Measurements from ENCODE around the gene DNAJC5. TPM values are rescaled to one million over a fixed set of nuclear protein-coding genes. Genes with fewer than 3 reads are reported as not detected.

Gene DNAJC5
- polyA plus RNA-seq, 1 donor = 26.4 TPM

GRCh38 chr20:63979557-63980316 lies 84.8 kb downstream of the DNAJC5 start, which contains the start of gene SAMD10:
SAMD10 (minus strand) TSS chr20:63979642; CDS start chr20:63979467, 175 bp downstream.
- no peak for DNase-seq

GRCh38 chr20:63980317-63980805 lies 85.4 kb downstream of the DNAJC5 start:
- no peak for DNase-seq

GRCh38 chr20:63980806-63981728 lies 86.1 kb downstream of the DNAJC5 start, which contains the start of gene PRPF6:
PRPF6 (plus strand) TSS chr20:63981132; CDS start chr20:63981246, 114 bp downstream.
- peak; percentile 94 for DNase-seq

GRCh38 chr20:63982937-63983336 lies 88.0 kb downstream of the DNAJC5 start:
- DNase-seq = no peak

Other genes with a start within 250 kb of the DNAJC5 start
- gene STMN3, start 241.7 kb upstream of the DNAJC5 start, polyA plus RNA-seq (ENCODE audit: insufficient read length) = 22.7 TPM
- gene RTEL1, start 236.8 kb upstream of the DNAJC5 start, polyA plus RNA-seq (ENCODE audit: insufficient read length) = 19.8 TPM
- 2.1 TPM for gene TNFRSF6B, start 198.5 kb upstream of the DNAJC5 start, polyA plus RNA-seq (ENCODE audit: insufficient read length)
- gene ARFRP1, start 187.2 kb upstream of the DNAJC5 start, polyA plus RNA-seq (ENCODE audit: insufficient read length) = 27.0 TPM
- 17.8 TPM for gene ZGPAT, start 187.1 kb upstream of the DNAJC5 start, polyA plus RNA-seq (ENCODE audit: insufficient read length)
- gene LIME1, start 158.5 kb upstream of the DNAJC5 start, polyA plus RNA-seq (ENCODE audit: insufficient read length) = 4.3 TPM
- 73.0 TPM for gene SLC2A4RG, start 155.3 kb upstream of the DNAJC5 start, polyA plus RNA-seq (ENCODE audit: insufficient read length)
- 16.7 TPM for gene ZBTB46, start 63.9 kb upstream of the DNAJC5 start, polyA plus RNA-seq (ENCODE audit: insufficient read length)
- not detected for gene ABHD16B, start 33.6 kb upstream of the DNAJC5 start, polyA plus RNA-seq (ENCODE audit: insufficient read length)
- gene TPD52L2, start 29.9 kb upstream of the DNAJC5 start, polyA plus RNA-seq (ENCODE audit: insufficient read length) = 84.6 TPM
- gene UCKL1, start 61.3 kb downstream of the DNAJC5 start, polyA plus RNA-seq (ENCODE audit: insufficient read length) = 51.0 TPM
- 24.7 TPM for gene ZNF512B, start 74.8 kb downstream of the DNAJC5 start, polyA plus RNA-seq (ENCODE audit: insufficient read length)
- gene SAMD10, start 84.5 kb downstream of the DNAJC5 start, polyA plus RNA-seq (ENCODE audit: insufficient read length) = 7.5 TPM
- gene PRPF6, start 86.0 kb downstream of the DNAJC5 start, polyA plus RNA-seq (ENCODE audit: insufficient read length) = 81.6 TPM
- 0.95 TPM for gene C20orf204, start 141.1 kb downstream of the DNAJC5 start, polyA plus RNA-seq (ENCODE audit: insufficient read length)
- gene SOX18, start 154.5 kb downstream of the DNAJC5 start, polyA plus RNA-seq (ENCODE audit: insufficient read length) = 4.5 TPM
- 74.7 TPM for gene TCEA2, start 168.1 kb downstream of the DNAJC5 start, polyA plus RNA-seq (ENCODE audit: insufficient read length)
- 3.6 TPM for gene RGS19, start 184.4 kb downstream of the DNAJC5 start, polyA plus RNA-seq (ENCODE audit: insufficient read length)
- gene OPRL1, start 185.0 kb downstream of the DNAJC5 start, polyA plus RNA-seq (ENCODE audit: insufficient read length) = 1.1 TPM
- gene LKAAEAR1, start 189.3 kb downstream of the DNAJC5 start, polyA plus RNA-seq (ENCODE audit: insufficient read length) = not detected
- gene NPBWR2, start 212.4 kb downstream of the DNAJC5 start, polyA plus RNA-seq (ENCODE audit: insufficient read length) = not detected

Data from left kidney (tissue), 2 donors.